ENCODE data around the gene ATP9B.

Gene ATP9B

DNA sequence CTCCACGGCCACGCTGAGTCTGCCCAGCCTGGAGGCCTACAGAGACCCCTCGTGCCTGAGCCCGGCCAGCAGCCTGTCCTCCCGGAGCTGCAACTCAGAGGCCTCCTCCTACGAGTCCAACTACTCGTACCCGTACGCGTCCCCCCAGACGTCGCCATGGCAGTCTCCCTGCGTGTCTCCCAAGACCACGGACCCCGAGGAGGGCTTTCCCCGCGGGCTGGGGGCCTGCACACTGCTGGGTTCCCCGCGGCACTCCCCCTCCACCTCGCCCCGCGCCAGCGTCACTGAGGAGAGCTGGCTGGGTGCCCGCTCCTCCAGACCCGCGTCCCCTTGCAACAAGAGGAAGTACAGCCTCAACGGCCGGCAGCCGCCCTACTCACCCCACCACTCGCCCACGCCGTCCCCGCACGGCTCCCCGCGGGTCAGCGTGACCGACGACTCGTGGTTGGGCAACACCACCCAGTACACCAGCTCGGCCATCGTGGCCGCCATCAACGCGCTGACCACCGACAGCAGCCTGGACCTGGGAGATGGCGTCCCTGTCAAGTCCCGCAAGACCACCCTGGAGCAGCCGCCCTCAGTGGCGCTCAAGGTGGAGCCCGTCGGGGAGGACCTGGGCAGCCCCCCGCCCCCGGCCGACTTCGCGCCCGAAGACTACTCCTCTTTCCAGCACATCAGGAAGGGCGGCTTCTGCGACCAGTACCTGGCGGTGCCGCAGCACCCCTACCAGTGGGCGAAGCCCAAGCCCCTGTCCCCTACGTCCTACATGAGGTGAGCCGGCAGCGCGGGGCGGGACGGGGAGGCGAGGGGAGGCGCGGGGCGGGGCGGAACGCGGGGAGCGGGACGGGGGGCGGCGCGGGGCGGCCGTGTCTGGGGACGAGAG, 341.8 kb downstream of the ATP9B start:
- Histone ChIP-seq H2AFZ (ENCODE audit: low read length, unreplicated experiment) (no peak overlapping the region), H3K27ac (ENCODE audit: low read depth, low read length) (no peak overlapping the region), H3K79me2 (ENCODE audit: control insufficient read depth, insufficient read depth, low read length, unreplicated experiment) (no peaks in the 10 kb centered on the region), H3K36me3 (ENCODE audit: insufficient read depth, low read length) (no peaks in the 10 kb centered on the region), H3K4me1 (ENCODE audit: control insufficient read depth, insufficient read depth, low read length, unreplicated experiment) (no peaks in the 10 kb centered on the region), H3K4me3 (ENCODE audit: low read depth, low read length) (no peak overlapping the region), H3K27me3 (ENCODE audit: insufficient read depth, low read length) (no peaks in the 10 kb centered on the region)

DNA sequence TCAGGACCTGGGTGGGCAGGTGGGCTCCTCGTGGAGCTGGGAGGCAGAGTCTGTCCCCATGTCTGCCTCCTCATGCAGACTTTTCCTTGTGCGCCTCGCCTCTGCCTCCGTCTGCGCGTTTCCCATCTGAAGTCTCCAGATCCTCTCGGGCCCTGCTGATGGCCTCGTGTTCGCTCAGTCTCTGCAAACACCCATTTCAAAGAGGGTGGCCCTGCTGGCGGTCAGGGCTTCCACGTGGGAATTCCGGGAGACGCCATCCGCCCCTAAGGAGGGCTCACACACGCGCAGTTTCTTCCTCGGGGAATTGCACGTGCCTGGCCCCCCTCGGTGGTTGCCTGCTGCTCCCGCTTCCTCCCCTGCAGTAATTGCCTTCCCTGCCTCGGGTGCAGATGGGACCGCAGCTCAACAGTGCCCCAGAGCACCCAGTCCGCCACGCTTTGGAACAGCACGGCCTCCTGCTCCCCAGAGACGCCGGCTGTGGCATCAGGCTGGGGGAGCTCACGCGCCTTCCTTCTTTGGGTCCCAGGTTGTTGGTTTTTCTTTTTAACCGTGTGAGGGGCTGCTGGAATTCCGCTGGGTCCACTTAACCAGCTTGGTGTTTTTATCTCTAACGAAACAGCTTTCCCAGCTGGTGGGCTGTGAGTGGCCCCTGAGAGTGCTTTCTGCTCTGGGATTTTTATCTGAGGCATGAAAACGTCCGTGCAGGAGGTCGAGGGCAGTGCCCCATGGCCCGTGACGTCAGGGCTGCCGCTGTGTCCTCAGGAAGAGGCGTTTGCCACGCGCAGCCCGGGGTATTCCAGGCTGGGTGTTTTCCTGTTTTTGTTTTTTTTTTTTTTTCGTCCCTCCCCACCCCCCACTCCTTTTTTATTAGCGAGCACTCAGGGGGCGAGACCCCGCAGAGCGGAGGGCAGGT, 342.7 kb downstream of the ATP9B start:
- no peaks in the 10 kb centered on the region for H3K4me1 ChIP-seq (ENCODE audit: control insufficient read depth, insufficient read depth, low read length, unreplicated experiment)
- H3K27me3 ChIP-seq (ENCODE audit: insufficient read depth, low read length) = no peaks in the 10 kb centered on the region
- no peak overlapping the region for H3K27ac ChIP-seq (ENCODE audit: low read depth, low read length)
- H3K79me2 ChIP-seq (ENCODE audit: control insufficient read depth, insufficient read depth, low read length, unreplicated experiment) = no peaks in the 10 kb centered on the region
- H3K36me3 ChIP-seq (ENCODE audit: insufficient read depth, low read length) = no peaks in the 10 kb centered on the region
- H2AFZ ChIP-seq (ENCODE audit: low read length, unreplicated experiment) = no peak overlapping the region
- H3K4me3 ChIP-seq (ENCODE audit: low read depth, low read length) = no peak overlapping the region

DNA sequence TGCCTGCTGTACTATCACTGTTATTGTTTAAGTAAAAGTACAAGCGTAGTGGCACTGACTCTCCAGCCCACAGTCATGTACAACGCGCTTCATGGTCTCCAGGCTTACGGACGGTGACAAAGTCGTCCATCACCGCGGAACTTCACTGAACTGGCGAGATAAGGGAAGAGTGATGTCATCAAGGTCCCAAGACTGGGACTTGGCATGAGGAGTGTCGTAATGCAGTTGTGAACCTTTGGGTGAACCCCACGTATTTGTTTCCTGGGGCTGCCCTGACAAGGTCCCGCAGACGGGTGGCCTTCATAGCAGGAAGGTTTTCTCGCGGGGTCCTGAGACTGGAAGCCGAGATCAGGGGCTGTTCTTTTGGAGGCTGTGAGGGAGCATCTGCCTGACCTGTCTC, 343.8 kb downstream of the ATP9B start:
- Histone ChIP-seq H3K36me3 (ENCODE audit: insufficient read depth, low read length) (no peaks in the 10 kb centered on the region), H3K4me1 (ENCODE audit: control insufficient read depth, insufficient read depth, low read length, unreplicated experiment) (no peaks in the 10 kb centered on the region), H3K79me2 (ENCODE audit: control insufficient read depth, insufficient read depth, low read length, unreplicated experiment) (no peaks in the 10 kb centered on the region), H3K4me3 (ENCODE audit: low read depth, low read length) (no peak overlapping the region), H2AFZ (ENCODE audit: low read length, unreplicated experiment) (no peak overlapping the region), H3K27me3 (ENCODE audit: insufficient read depth, low read length) (no peaks in the 10 kb centered on the region), H3K27ac (ENCODE audit: low read depth, low read length) (no peak overlapping the region)

DNA sequence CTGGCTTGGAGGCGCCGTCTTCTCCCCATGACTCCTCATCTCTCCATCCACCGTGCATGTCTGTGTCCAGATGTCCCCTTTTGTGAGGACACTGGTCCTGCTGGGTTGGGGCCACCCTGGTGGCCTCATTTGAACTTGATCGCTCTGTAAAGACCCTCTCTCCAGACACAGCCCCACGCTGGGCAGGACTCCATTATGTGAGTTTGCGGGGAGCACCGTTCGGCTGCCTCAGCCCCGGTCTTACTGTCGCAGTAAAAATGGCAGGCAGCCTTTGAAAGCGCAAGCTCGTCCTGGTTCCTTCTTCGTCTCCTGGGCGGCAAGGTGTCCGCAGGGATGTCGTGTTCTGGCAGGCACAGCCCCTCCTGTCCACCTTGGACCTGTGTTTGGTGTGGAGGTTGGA, 344.2 kb downstream of the ATP9B start:
- Histone ChIP-seq H3K27me3 (ENCODE audit: insufficient read depth, low read length) (no peaks in the 10 kb centered on the region), H3K79me2 (ENCODE audit: control insufficient read depth, insufficient read depth, low read length, unreplicated experiment) (no peaks in the 10 kb centered on the region), H3K4me3 (ENCODE audit: low read depth, low read length) (no peak overlapping the region), H3K36me3 (ENCODE audit: insufficient read depth, low read length) (no peaks in the 10 kb centered on the region), H3K27ac (ENCODE audit: low read depth, low read length) (no peak overlapping the region), H3K4me1 (ENCODE audit: control insufficient read depth, insufficient read depth, low read length, unreplicated experiment) (no peaks in the 10 kb centered on the region), H2AFZ (ENCODE audit: low read length, unreplicated experiment) (no peak overlapping the region)

DNA sequence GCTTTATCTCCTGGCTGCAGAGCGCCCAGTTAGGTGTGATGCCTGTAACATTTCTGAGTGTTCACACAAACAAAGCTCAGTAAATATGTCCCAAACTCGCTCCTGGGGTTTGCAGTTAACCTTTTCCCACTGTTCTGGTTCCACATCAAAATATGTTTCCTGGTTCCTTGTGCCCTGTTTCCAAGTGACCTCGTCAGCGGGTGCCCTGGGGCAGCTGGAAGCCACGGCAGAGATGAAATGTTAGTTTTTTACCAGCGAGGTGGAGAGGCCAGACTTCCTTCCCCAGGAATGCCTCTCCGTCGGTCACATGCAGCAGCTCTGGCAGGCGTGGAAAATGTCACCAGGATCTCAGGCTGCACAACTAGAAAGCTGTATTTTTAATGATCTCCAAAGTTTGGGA, 344.7 kb downstream of the ATP9B start:
- no peaks in the 10 kb centered on the region for H3K79me2 ChIP-seq (ENCODE audit: control insufficient read depth, insufficient read depth, low read length, unreplicated experiment)
- H3K27ac ChIP-seq (ENCODE audit: low read depth, low read length) = no peak overlapping the region
- H3K27me3 ChIP-seq (ENCODE audit: insufficient read depth, low read length) = no peaks in the 10 kb centered on the region
- no peaks in the 10 kb centered on the region for H3K4me1 ChIP-seq (ENCODE audit: control insufficient read depth, insufficient read depth, low read length, unreplicated experiment)
- H3K4me3 ChIP-seq (ENCODE audit: low read depth, low read length) = no peak overlapping the region
- H3K36me3 ChIP-seq (ENCODE audit: insufficient read depth, low read length) = no peaks in the 10 kb centered on the region
- H2AFZ ChIP-seq (ENCODE audit: low read length, unreplicated experiment) = no peak overlapping the region

DNA sequence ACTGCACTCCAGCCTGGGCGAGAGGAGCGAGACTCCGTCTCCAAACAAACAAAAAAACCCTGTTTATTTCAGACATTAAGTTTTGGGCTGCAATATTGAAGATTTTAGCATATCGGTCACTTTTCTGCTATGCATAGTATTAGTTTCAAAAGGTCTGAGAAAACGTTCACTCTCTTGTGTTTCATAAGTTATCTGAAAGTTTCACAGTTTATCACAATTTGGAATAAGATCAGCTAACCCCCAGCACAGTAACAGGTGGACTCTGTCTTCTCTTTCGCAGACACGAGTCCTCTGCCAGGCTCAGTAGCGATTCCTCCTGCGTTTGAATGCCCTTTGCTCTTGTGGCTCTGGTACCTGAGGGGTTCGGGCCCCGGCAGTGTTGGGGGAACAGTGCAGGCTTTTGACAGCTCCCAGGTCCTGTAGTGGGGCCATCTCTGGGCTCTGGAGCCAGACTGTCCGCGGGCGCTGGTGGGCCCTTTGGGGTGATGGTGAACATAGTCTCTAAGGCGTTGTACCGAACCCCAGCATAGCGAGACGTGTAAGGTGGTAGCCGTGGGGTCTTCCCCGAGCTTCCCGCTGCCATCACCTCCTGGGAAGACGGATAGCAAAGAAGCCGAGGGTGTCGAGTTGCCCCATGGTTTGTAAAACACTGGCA, 347.0 kb downstream of the ATP9B start:
- Histone ChIP-seq H3K4me1 (ENCODE audit: control insufficient read depth, insufficient read depth, low read length, unreplicated experiment) (no peaks in the 10 kb centered on the region), H3K79me2 (ENCODE audit: control insufficient read depth, insufficient read depth, low read length, unreplicated experiment) (no peaks in the 10 kb centered on the region), H2AFZ (ENCODE audit: low read length, unreplicated experiment) (no peak overlapping the region), H3K27ac (ENCODE audit: low read depth, low read length) (no peak overlapping the region), H3K27me3 (ENCODE audit: insufficient read depth, low read length) (no peaks in the 10 kb centered on the region), H3K4me3 (ENCODE audit: low read depth, low read length) (no peak overlapping the region), H3K36me3 (ENCODE audit: insufficient read depth, low read length) (no peaks in the 10 kb centered on the region)

DNA sequence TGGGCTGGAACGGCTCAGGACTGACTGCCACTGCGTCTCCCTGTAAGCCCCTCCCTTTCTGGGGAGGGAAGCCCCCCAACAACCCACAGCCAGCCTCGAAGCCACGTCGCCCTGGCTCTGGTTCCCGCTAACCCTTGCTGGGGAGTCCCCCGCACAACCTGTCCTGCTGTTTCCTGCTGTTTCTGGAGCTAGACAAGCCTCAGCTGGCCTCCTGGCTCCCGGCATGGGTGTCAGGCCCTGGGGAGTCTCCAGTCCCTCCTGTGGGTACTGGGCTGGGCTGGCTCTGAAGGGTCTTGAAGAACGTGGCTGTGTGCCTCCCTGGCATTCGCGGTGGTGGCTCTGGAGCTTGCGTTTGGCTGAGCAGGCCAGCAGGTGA, 347.5 kb downstream of the ATP9B start:
- H3K79me2 ChIP-seq (ENCODE audit: control insufficient read depth, insufficient read depth, low read length, unreplicated experiment) = no peaks in the 10 kb centered on the region
- H3K4me1 ChIP-seq (ENCODE audit: control insufficient read depth, insufficient read depth, low read length, unreplicated experiment) = no peaks in the 10 kb centered on the region
- no peak overlapping the region for H3K4me3 ChIP-seq (ENCODE audit: low read depth, low read length)
- no peaks in the 10 kb centered on the region for H3K27me3 ChIP-seq (ENCODE audit: insufficient read depth, low read length)
- no peak overlapping the region for H3K27ac ChIP-seq (ENCODE audit: low read depth, low read length)
- H3K36me3 ChIP-seq (ENCODE audit: insufficient read depth, low read length) = no peaks in the 10 kb centered on the region
- no peak overlapping the region for H2AFZ ChIP-seq (ENCODE audit: low read length, unreplicated experiment)

DNA sequence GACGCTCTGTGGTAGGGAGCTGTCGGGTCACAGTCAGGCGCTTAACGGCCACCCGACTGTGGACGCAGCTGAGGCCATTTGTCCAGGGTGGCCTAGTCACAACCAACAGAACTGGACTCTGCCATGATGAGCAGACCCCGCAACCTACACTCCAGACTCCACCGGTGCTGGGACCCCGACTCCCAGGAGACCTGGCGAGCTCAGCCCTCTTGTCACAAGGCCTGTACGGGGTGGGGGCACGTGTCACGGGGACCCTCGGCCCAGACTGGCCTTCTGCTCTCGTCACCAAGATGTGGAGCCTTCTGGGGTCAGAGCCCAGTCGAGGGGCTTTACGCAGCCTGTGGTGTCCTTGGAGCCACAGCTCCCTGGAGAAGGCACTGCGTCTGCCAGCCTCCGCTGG, 349.0 kb downstream of the ATP9B start:
- Histone ChIP-seq H2AFZ (ENCODE audit: low read length, unreplicated experiment) (no peak overlapping the region), H3K36me3 (ENCODE audit: insufficient read depth, low read length) (no peaks in the 10 kb centered on the region), H3K4me1 (ENCODE audit: control insufficient read depth, insufficient read depth, low read length, unreplicated experiment) (no peaks in the 10 kb centered on the region), H3K79me2 (ENCODE audit: control insufficient read depth, insufficient read depth, low read length, unreplicated experiment) (no peaks in the 10 kb centered on the region), H3K27me3 (ENCODE audit: insufficient read depth, low read length) (no peaks in the 10 kb centered on the region), H3K27ac (ENCODE audit: low read depth, low read length) (no peak overlapping the region), H3K4me3 (ENCODE audit: low read depth, low read length) (no peak overlapping the region)

DNA sequence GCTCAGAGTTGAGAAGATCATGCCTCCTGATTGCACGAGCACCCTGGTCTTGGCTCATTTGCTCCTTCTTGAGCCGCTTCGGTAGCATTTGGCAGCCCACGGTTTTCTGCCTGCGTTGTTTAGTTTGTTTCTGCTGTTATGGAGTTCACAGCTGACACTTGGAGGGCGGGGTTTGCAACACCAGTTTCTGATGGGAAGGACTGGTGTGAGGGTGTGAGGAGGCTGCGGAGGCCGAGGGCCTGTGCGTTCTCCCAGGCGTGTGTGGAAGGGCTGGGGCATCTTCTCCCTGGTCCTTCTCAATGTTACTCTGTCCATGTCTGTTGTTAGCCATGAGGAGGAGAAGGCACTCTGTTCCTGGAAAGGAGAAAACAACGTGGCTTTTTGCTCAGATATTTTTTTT, 349.4 kb downstream of the ATP9B start:
- Histone ChIP-seq H3K36me3 (ENCODE audit: insufficient read depth, low read length) (no peaks in the 10 kb centered on the region), H3K4me1 (ENCODE audit: control insufficient read depth, insufficient read depth, low read length, unreplicated experiment) (no peaks in the 10 kb centered on the region), H3K79me2 (ENCODE audit: control insufficient read depth, insufficient read depth, low read length, unreplicated experiment) (no peaks in the 10 kb centered on the region), H3K4me3 (ENCODE audit: low read depth, low read length) (no peak overlapping the region), H3K27me3 (ENCODE audit: insufficient read depth, low read length) (no peaks in the 10 kb centered on the region), H3K27ac (ENCODE audit: low read depth, low read length) (no peak overlapping the region), H2AFZ (ENCODE audit: low read length, unreplicated experiment) (no peak overlapping the region)

DNA sequence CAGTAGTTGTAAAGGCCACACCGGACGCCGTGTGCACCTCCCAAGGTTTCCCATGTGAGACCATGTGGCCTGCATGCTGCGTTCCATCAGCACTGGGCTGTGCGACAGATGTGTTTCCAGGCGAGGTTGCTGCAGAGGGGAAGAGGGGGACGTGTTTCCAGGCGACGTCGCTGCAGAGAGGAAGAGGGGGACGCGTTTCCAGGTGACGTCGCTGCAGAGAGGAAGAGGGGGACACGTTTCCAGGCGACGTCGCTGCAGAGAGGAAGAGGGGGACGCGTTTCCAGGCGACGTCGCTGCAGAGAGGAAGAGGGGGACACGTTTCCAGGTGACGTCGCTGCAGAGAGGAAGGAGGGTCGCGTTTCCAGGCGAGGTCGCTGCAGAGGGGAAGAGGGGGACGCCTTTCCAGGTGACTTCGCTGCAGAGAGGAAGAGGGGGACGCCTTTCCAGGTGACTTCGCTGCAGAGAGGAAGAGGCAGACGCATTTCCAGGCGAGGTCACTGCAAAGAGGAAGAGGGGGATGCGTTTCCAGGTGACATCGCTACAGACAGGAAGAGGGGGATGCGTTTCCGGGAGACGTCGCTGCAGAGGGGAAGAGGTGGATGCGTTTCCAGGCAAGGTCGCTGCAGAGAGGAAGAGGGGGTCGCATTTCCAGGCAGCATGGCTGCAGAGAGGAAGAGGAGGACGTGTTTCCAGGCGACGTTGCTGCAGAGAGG, 351.0 kb downstream of the ATP9B start:
- H3K36me3 ChIP-seq (ENCODE audit: insufficient read depth, low read length) = no peaks in the 10 kb centered on the region
- H3K79me2 ChIP-seq (ENCODE audit: control insufficient read depth, insufficient read depth, low read length, unreplicated experiment) = no peaks in the 10 kb centered on the region
- no peak overlapping the region for H2AFZ ChIP-seq (ENCODE audit: low read length, unreplicated experiment)
- H3K27me3 ChIP-seq (ENCODE audit: insufficient read depth, low read length) = no peaks in the 10 kb centered on the region
- H3K4me1 ChIP-seq (ENCODE audit: control insufficient read depth, insufficient read depth, low read length, unreplicated experiment) = no peaks in the 10 kb centered on the region
- no peak overlapping the region for H3K27ac ChIP-seq (ENCODE audit: low read depth, low read length)
- H3K4me3 ChIP-seq (ENCODE audit: low read depth, low read length) = no peak overlapping the region

All from ACC112 (cell line).